Esophagus squamous epithelium (tissue), 4 donors: ENCODE data around the gene HK2.
"Not testable (repeated sequence)": the region's sequence is repeated elsewhere in the genome, so short reads cannot be mapped to it uniquely, and the experiment has no call there.

Experiments used
- CTCF ChIP-seq, 6 experiments: fragments of 450-650 bp in 4 of 6; fragments of 200-600 bp in 2 of 6; sonication (generic) in 2 of 6; IDR thresholded peaks; one replicate each; pipeline ENCODE4 v1.5.1; 2016 to 2019; ENCODE audit warnings: antibody characterized with exemption in 6 of 6, mild to moderate bottlenecking in 4 of 6, moderate library complexity in 4 of 6
- POLR2A ChIP-seq, 4 donors: fragments of 450-650 bp; IDR thresholded peaks; one replicate each; pipeline ENCODE4 v1.6.1; 2017; ENCODE audit warnings: antibody characterized with exemption in 4 of 4, mild to moderate bottlenecking in 4 of 4, moderate library complexity in 3 of 4

GRCh38 chr2:74891816-74892215 is 57.9 kb downstream of the HK2 start:
- not testable (repeated sequence) for TF ChIP-seq CTCF, POLR2A (IDR thresholded peaks at IDR 0.05)
